ENCODE results near the gene TEX29. TPM values are rescaled to one million over a fixed set of nuclear protein-coding genes. Genes with fewer than 3 reads are reported as not detected.

TEX29 gene
- total RNA-seq, 4 donors from 2014 or later, result 2.4 TPM; not detected in 3

- Histone ChIP-seq H3K9me3 (peaks cover 0 to 5% (median 0%) of the 10 kb centered on the region in 4 donors), H3K27ac (no peak overlapping the region), H3K36me3 (peaks cover 0 to 18% (median 0%) of the 10 kb centered on the region in 3 donors), H3K4me3 (no peak overlapping the region), H3K27me3 (no peaks in the 10 kb centered on the region), H3K4me1 (no peaks in the 10 kb centered on the region)
- WGBS, 2 donors, result 64 to 74% methylated on average over 16 to 25 of the region's 25 CpGs
- TF ChIP-seq EP300 (IDR thresholded peaks at IDR 0.05) (no peak), CTCF (IDR thresholded peaks at IDR 0.05) (no peak), POLR2A (IDR thresholded peaks at IDR 0.05) (no peak)
- no peak for DNase-seq (ENCODE audit: low spot score in 2 of 2)
Observed at GRCh38 chr13:111344471-111345191, 24.2 kb downstream of the TEX29 start.

GRCh38 chr13:111345682-111346081 lies 25.2 kb downstream of the TEX29 start:
- TF ChIP-seq EP300 (IDR thresholded peaks at IDR 0.05) (no peak), POLR2A (IDR thresholded peaks at IDR 0.05) (no peak), CTCF (IDR thresholded peaks at IDR 0.05) (no peak)
- Histone ChIP-seq H3K36me3 (peaks cover 0 to 18% (median 0%) of the 10 kb centered on the region in 3 donors), H3K9me3 (peaks cover 0 to 6% (median 0%) of the 10 kb centered on the region in 4 donors), H3K27ac (no peak overlapping the region), H3K27me3 (no peaks in the 10 kb centered on the region), H3K4me3 (no peak overlapping the region), H3K4me1 (no peaks in the 10 kb centered on the region)
- no peak for DNase-seq (ENCODE audit: low spot score in 2 of 2)
- WGBS, 2 donors, result 87 to 94% methylated on average over 10 to 11 of the region's 11 CpGs

GRCh38 chr13:111346101-111346680 lies 25.7 kb downstream of the TEX29 start:
- peaks cover 0 to 18% (median 0%) of the 10 kb centered on the region in 3 donors for H3K36me3 ChIP-seq
- no peaks in the 10 kb centered on the region for H3K4me1 ChIP-seq
- peaks cover 0 to 6% (median 0%) of the 10 kb centered on the region in 4 donors for H3K9me3 ChIP-seq
- H3K27me3 ChIP-seq, result no peaks in the 10 kb centered on the region
- TF ChIP-seq CTCF (IDR thresholded peaks at IDR 0.05) (no peak), POLR2A (IDR thresholded peaks at IDR 0.05) (no peak), EP300 (IDR thresholded peaks at IDR 0.05) (no peak)
- no peak overlapping the region for H3K4me3 ChIP-seq
- 88% methylated on average over 19 of the region's 20 CpGs for WGBS, 2 donors
- DNase-seq (ENCODE audit: low spot score in 2 of 2), result no peak
- no peak overlapping the region for H3K27ac ChIP-seq

GRCh38 chr13:111347438-111347837 lies 27.0 kb downstream of the TEX29 start:
- Histone ChIP-seq H3K4me1 (no peaks in the 10 kb centered on the region), H3K4me3 (no peak overlapping the region), H3K27me3 (no peaks in the 10 kb centered on the region), H3K36me3 (peaks cover 0 to 18% (median 0%) of the 10 kb centered on the region in 3 donors), H3K27ac (no peak overlapping the region), H3K9me3 (peaks cover 0 to 6% (median 0%) of the 10 kb centered on the region in 4 donors)
- TF ChIP-seq EP300 (IDR thresholded peaks at IDR 0.05) (no peak), CTCF (IDR thresholded peaks at IDR 0.05) (no peak), POLR2A (IDR thresholded peaks at IDR 0.05) (no peak)
- 83 to 91% methylated on average over 6 of the region's 6 CpGs for WGBS, 2 donors
- DNase-seq (ENCODE audit: low spot score in 2 of 2), result no peak

GRCh38 chr13:111353508-111353907 lies 33.1 kb downstream of the TEX29 start:
- no peaks in the 10 kb centered on the region for H3K4me1 ChIP-seq
- no peak overlapping the region for H3K27ac ChIP-seq
- H3K36me3 ChIP-seq, result no peaks in the 10 kb centered on the region
- no peak for DNase-seq (ENCODE audit: low spot score in 2 of 2)
- 85 to 91% methylated on average over 2 of the region's 2 CpGs for WGBS, 2 donors
- H3K27me3 ChIP-seq, result no peaks in the 10 kb centered on the region
- H3K9me3 ChIP-seq, result peaks cover 0 to 6% (median 0%) of the 10 kb centered on the region in 4 donors
- H3K4me3 ChIP-seq, result no peak overlapping the region
- TF ChIP-seq POLR2A (IDR thresholded peaks at IDR 0.05), result no peak
- TF ChIP-seq EP300 (IDR thresholded peaks at IDR 0.05), result no peak
- TF ChIP-seq CTCF (IDR thresholded peaks at IDR 0.05), result no peak
